ENCODE results near the gene D2HGDH.

D2HGDH gene

DNA sequence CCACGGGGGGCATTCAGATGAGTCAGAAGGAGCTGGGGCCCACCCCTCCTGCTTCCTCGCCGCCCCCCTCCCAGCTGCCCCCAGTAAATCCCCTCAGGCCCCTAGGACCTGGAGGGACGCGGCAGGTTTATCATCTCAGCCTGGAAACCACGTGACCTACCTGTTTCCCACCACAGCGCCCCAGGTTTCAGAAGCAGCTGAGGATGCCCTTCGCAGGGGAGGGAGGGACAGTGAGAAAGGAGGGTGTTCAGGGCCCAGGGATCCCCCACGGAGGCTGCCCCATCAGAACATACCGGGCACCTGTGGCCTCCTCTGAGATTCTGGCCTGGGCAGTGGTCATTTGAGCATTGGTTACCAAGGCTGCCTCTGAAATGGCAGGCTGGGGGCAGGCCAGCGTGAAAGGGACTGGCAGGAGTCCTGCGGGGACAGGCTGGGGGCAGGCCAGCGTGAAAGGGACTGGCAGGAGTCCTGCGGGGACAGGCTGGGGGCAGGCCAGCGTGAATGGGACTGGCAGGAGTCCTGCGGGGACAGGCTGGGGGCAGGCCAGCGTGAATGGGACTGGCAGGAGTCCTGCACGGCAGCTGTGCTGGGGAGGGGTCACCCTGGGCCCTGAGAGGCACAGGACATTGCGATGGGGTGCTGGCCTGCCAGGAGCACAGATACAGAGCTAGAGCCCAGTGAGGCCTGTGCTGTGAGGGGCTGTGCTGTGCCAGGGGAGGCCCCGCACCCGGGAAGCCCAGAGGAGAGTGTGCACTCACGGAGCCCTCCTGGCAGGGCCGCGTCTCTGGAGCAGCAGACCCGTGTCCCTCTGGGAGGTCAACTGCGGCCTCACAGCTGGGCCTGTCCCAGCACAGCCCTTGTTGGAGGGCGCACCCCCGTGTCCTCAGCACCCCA is 76.1 kb downstream of the D2HGDH start:
- peaks cover 0 to 11% of the 10 kb centered on the region in 2 donors for H3K4me1 Mint-ChIP-seq (ENCODE audit: low read depth in 2 of 2)
- H3K27me3 Mint-ChIP-seq, result no peaks in the 10 kb centered on the region
- DNase-seq, result no peak
- no peaks in the 10 kb centered on the region for H3K9me3 Mint-ChIP-seq
- no peak overlapping the region for H3K27ac Mint-ChIP-seq
- no peak for ATAC-seq (replicated peaks)
- H3K36me3 Mint-ChIP-seq (ENCODE audit: insufficient read depth), result peaks cover 7% of the 10 kb centered on the region
- H3K4me3 Mint-ChIP-seq, result no peak overlapping the region

DNA sequence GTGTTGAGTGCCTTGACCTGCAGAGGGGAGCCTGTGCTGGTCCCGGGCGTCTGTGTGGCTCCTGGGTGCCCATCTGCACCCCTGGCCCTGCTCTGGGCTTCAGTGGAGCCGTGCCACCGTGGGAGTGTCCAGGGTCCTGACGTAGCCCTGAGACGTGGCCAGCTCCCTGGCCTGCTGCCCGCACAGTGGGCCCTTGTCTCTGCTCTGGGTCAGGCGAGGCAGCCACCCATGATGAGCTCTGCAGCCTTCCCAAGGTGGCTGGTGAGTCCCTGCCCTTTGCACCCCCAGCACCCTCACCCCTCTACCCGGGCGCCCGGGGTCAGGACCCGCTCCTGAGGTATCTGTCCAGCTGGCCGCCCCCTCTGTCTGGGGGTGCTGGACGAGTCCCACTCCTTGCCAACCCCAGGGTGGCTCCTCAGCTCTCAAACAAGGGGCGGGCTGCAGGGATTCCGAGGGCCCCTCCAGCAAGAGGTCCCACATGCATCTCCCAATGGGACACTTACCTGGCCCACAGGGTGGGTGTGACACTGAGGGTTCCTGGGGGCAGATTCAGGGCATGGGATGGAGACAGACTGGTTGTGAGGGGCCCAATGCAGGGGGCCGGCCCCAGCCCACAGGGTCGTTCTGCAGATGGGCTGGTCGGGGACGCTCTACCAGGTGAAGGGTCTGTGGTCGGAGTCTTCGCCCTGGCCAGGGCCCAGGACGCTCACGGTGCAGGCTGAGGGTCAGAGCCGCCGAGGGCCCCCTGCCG is 76.9 kb downstream of the D2HGDH start:
- ATAC-seq (replicated peaks) (no peak), DNase-seq (no peak)
- H3K4me1 Mint-ChIP-seq (ENCODE audit: low read depth in 2 of 2), result peaks cover 0 to 11% of the 10 kb centered on the region in 2 donors
- H3K36me3 Mint-ChIP-seq (ENCODE audit: insufficient read depth), result peaks cover 10% of the 10 kb centered on the region
- H3K27me3 Mint-ChIP-seq, result no peaks in the 10 kb centered on the region
- H3K27ac Mint-ChIP-seq, result peak overlapping the region in 1 of 2 donors; percentile 44
- no peaks in the 10 kb centered on the region for H3K9me3 Mint-ChIP-seq
- H3K4me3 Mint-ChIP-seq, result no peak overlapping the region

- H3K9me3 Mint-ChIP-seq, result no peaks in the 10 kb centered on the region
- peaks cover 0 to 11% of the 10 kb centered on the region in 2 donors for H3K4me1 Mint-ChIP-seq (ENCODE audit: low read depth in 2 of 2)
- H3K27ac Mint-ChIP-seq, result peak overlapping the region in 1 of 2 donors; percentile 44
- peaks cover 10% of the 10 kb centered on the region for H3K36me3 Mint-ChIP-seq (ENCODE audit: insufficient read depth)
- H3K27me3 Mint-ChIP-seq, result no peaks in the 10 kb centered on the region
- DNase-seq, result no peak
- no peak for ATAC-seq (replicated peaks)
- H3K4me3 Mint-ChIP-seq, result no peak overlapping the region
Measured at GRCh38 chr2:241811952-241812729, 77.7 kb downstream of the D2HGDH start.

GRCh38 chr2:241812730-241813643 is 78.6 kb downstream of the D2HGDH start:
- no peaks in the 10 kb centered on the region for H3K27me3 Mint-ChIP-seq
- no peaks in the 10 kb centered on the region for H3K9me3 Mint-ChIP-seq
- peaks cover 3 to 16% of the 10 kb centered on the region in 2 donors for H3K4me1 Mint-ChIP-seq (ENCODE audit: low read depth in 2 of 2)
- no peak overlapping the region for H3K4me3 Mint-ChIP-seq
- peak overlapping the region in 1 of 2 donors; percentile 12 for H3K27ac Mint-ChIP-seq
- no peak for DNase-seq
- peaks cover 10% of the 10 kb centered on the region for H3K36me3 Mint-ChIP-seq (ENCODE audit: insufficient read depth)
- no peak for ATAC-seq (replicated peaks)

DNA sequence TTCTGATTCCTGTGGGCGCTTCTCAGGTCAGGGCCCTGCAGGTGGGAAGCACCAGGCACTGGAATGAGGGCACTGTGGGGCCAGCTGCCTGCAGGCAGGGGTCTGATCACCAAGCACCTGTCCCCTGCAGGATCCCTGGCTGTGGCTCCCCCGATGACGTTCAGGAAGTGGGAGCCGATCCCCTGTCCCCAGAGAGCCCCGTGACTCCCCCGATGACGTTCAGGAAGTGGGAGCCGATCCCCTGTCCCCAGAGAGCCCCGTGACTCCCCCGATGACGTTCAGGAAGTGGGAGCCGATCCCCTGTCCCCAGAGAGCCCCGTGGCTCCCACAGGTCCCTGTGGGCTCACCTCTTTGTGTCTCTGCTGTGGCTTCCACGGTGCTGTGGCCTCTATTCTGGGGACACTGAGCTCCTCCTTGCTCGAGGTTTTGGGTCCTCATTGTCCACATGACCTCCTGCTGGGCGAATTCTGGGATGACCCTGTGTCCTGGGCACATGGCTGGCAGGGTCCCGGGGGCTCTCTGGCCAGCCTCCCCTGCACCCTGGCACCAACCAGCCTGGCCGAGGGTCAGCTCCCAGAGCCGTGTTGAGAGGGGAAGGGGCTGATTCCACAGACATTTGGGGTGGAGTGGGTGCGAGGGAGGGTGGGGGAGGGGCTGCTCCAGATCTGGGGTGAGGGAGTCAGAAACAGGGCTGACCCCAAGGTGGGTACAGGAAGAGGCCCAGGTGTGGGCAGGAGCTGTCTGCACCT is 79.4 kb downstream of the D2HGDH start:
- peaks cover 3 to 16% of the 10 kb centered on the region in 2 donors for H3K4me1 Mint-ChIP-seq (ENCODE audit: low read depth in 2 of 2)
- H3K27me3 Mint-ChIP-seq, result no peaks in the 10 kb centered on the region
- DNase-seq (peak in 2 of 3 experiments; percentile 30 to 32), ATAC-seq (replicated peaks) (peak; percentile 87)
- no peaks in the 10 kb centered on the region for H3K9me3 Mint-ChIP-seq
- peaks cover 8% of the 10 kb centered on the region for H3K36me3 Mint-ChIP-seq (ENCODE audit: insufficient read depth)
- H3K27ac Mint-ChIP-seq, result peak overlapping the region in 1 of 2 donors; percentile 12
- H3K4me3 Mint-ChIP-seq, result peak overlapping the region in 1 of 2 donors; percentile 17

GRCh38 chr2:241814393-241814642 is 79.9 kb downstream of the D2HGDH start:
- ATAC-seq (replicated peaks) (no peak), DNase-seq (no peak)
- Mint-ChIP-seq H3K9me3 (no peaks in the 10 kb centered on the region), H3K27me3 (no peaks in the 10 kb centered on the region), H3K4me1 (ENCODE audit: low read depth in 2 of 2) (peaks cover 3 to 13% of the 10 kb centered on the region in 2 donors), H3K27ac (no peak overlapping the region), H3K36me3 (ENCODE audit: insufficient read depth) (peaks cover 5% of the 10 kb centered on the region), H3K4me3 (no peak overlapping the region)

- peaks cover 5% of the 10 kb centered on the region for H3K36me3 Mint-ChIP-seq (ENCODE audit: insufficient read depth)
- H3K4me3 Mint-ChIP-seq, result no peak overlapping the region
- H3K4me1 Mint-ChIP-seq (ENCODE audit: low read depth in 2 of 2), result peaks cover 3 to 13% of the 10 kb centered on the region in 2 donors
- peak overlapping the region in 1 of 2 donors; percentile 72 for H3K27ac Mint-ChIP-seq
- H3K27me3 Mint-ChIP-seq, result no peaks in the 10 kb centered on the region
- no peak for DNase-seq
- no peaks in the 10 kb centered on the region for H3K9me3 Mint-ChIP-seq
- no peak for ATAC-seq (replicated peaks)
Measured at GRCh38 chr2:241814643-241815476, 80.4 kb downstream of the D2HGDH start.

DNA sequence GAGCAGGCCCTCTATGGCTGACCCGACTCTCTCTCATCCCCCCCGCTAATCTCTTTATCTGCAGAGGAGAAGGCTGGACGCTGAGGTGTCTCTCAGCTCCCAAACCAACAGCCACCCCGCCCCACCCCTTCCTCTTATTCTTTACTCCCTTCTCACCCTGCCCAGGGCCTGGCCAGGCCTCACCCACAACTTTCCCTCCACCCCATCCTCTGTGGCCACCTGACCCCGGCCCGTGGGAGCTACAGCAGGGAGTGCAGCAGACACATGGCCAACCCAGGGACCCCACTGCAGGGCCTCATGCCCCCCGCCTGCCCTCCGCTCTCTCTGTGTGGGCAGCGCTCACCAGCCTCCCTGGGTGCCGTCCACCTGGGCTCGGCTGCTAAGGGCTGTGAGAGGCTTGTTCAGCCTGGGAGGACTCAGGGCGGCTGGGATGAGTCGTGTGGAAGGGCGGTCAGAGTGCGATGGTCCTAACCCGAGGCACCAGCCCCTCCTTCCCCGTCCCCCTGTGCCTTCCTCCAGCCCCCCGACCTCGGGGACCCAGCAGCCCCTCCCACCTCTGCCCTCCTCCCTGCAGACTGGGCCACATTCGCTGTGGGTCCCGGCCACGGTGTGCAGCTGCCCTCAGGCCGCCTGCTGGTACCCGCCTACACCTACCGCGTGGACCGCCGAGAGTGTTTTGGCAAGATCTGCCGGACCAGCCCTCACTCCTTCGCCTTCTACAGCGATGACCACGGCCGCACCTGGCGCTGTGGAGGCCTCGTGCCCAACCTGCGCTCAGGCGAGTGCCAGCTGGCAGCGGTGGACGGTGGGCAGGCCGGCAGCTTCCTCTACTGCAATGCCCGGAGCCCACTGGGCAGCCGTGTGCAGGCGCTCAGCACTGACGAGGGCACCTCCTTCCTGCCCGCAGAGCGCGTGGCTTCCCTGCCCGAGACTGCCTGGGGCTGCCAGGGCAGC is 81.3 kb downstream of the D2HGDH start:
- ATAC-seq (replicated peaks) (no peak), DNase-seq (no peak)
- Mint-ChIP-seq H3K4me3 (no peak overlapping the region), H3K27ac (peak overlapping the region in 1 of 2 donors; percentile 72), H3K9me3 (no peaks in the 10 kb centered on the region), H3K27me3 (no peaks in the 10 kb centered on the region), H3K36me3 (ENCODE audit: insufficient read depth) (peaks cover 5% of the 10 kb centered on the region), H3K4me1 (ENCODE audit: low read depth in 2 of 2) (peaks cover 3 to 14% of the 10 kb centered on the region in 2 donors)

DNA sequence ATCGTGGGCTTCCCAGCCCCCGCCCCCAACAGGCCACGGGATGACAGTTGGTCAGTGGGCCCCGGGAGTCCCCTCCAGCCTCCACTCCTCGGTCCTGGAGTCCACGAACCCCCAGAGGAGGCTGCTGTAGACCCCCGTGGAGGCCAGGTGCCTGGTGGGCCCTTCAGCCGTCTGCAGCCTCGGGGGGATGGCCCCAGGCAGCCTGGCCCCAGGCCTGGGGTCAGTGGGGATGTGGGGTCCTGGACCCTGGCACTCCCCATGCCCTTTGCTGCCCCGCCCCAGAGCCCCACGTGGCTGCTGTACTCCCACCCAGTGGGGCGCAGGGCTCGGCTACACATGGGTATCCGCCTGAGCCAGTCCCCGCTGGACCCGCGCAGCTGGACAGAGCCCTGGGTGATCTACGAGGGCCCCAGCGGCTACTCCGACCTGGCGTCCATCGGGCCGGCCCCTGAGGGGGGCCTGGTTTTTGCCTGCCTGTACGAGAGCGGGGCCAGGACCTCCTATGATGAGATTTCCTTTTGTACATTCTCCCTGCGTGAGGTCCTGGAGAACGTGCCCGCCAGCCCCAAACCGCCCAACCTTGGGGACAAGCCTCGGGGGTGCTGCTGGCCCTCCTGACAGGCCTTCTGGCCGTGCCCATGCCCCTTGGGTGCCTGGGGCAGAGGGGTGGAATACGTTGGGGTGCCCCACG is 82.1 kb downstream of the D2HGDH start:
- Mint-ChIP-seq H3K36me3 (ENCODE audit: insufficient read depth) (peaks cover 5% of the 10 kb centered on the region), H3K4me3 (peak overlapping the region in 1 of 2 donors; percentile 69), H3K27me3 (no peaks in the 10 kb centered on the region), H3K27ac (peak overlapping the region in 1 of 2 donors; percentile 83), H3K4me1 (ENCODE audit: low read depth in 2 of 2) (peaks cover 3 to 18% of the 10 kb centered on the region in 2 donors), H3K9me3 (no peaks in the 10 kb centered on the region)
- no peak for DNase-seq
- no peak for ATAC-seq (replicated peaks)

DNA sequence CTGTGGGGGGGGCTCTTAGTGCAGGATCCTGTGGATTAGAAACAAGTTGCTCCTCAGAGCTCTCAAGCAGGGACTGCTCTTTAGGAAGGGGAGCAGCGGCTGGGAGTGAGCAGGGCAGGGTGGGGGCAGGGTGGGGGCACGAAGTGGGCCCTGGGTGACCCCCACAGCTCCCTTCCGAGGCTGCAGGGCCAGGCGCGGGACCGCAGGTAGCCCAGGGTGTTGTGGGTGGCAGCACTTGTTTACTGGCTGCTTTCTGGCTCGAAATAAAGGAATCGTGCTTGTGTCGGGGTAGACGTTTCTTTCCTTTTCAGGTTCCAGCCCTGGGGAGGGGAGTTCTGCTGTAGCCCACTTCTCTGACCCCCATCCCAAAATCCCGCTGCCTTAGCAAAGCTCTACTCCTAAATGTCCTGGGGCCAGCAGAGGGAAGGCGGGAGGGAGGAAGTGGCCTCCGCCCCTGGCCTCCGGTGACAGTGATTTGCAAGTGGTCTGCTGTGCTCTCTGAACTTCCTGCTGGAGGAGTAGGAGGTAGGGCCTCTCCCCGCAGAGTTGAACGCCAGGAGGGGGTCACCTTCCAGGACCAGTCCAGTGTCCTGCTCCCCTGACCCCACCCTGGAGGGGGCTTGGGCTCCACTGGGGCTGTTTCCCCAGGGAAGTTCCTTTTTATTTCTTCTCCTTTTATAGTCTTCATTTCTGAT is 82.8 kb downstream of the D2HGDH start:
- Mint-ChIP-seq H3K4me3 (peak overlapping the region; percentile 64 to 69), H3K9me3 (no peaks in the 10 kb centered on the region), H3K27me3 (no peaks in the 10 kb centered on the region), H3K4me1 (ENCODE audit: low read depth in 2 of 2) (peaks cover 3 to 20% of the 10 kb centered on the region in 2 donors), H3K36me3 (ENCODE audit: insufficient read depth) (peaks cover 5% of the 10 kb centered on the region), H3K27ac (peak overlapping the region; percentile 44 to 83)
- no peak for ATAC-seq (replicated peaks)
- no peak for DNase-seq
